ENCODE results near the gene GAREM1. TPM values are rescaled to one million over a fixed set of nuclear protein-coding genes. Genes with fewer than 3 reads are reported as not detected.

GAREM1 gene
- total RNA-seq, 1 donor from 2014 or later: 7.7 TPM

GRCh38 chr18:32315881-32316280 lies 154.8 kb downstream of the GAREM1 start:
- no peak for DNase-seq (ENCODE audit: low spot score)
- TF ChIP-seq CTCF (IDR thresholded peaks at IDR 0.05): no peak
- Mint-ChIP-seq H3K4me1 (ENCODE audit: low read depth) (peaks cover 24% of the 10 kb centered on the region), H3K27ac (ENCODE audit: unreplicated experiment) (no peak overlapping the region), H3K4me3 (ENCODE audit: unreplicated experiment) (no peak overlapping the region), H3K9me3 (ENCODE audit: low read depth) (no peaks in the 10 kb centered on the region), H3K36me3 (ENCODE audit: low read depth) (no peaks in the 10 kb centered on the region), H3K27me3 (ENCODE audit: low read depth) (no peaks in the 10 kb centered on the region)

DNA sequence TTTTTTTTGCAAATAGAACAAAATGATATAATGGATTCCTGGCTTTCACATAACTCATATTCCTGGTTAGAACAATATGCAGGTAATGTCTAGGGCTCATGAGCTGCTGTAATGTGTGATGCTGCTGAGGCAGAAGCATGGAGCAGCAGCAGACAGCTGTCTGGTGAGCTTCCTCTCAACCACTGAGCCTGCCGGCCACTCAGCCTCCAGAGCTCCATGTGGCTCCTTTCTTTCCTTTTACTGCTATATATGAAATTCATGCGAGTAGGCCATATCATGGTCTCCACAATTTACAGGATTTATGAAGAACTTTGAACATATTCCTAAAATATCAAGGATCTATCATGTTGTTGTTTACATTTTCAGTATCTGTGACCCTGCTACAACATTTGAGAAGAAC lies 159.9 kb downstream of the GAREM1 start:
- Mint-ChIP-seq H3K27ac (ENCODE audit: unreplicated experiment) (no peak overlapping the region), H3K27me3 (ENCODE audit: low read depth) (no peaks in the 10 kb centered on the region), H3K4me3 (ENCODE audit: unreplicated experiment) (no peak overlapping the region), H3K9me3 (ENCODE audit: low read depth) (no peaks in the 10 kb centered on the region), H3K4me1 (ENCODE audit: low read depth) (peaks cover 16% of the 10 kb centered on the region), H3K36me3 (ENCODE audit: low read depth) (no peaks in the 10 kb centered on the region)
- no peak for DNase-seq (ENCODE audit: low spot score)
- no peak for TF ChIP-seq CTCF (IDR thresholded peaks at IDR 0.05)

- H3K27ac Mint-ChIP-seq (ENCODE audit: unreplicated experiment): peak overlapping the region; percentile 71
- no peaks in the 10 kb centered on the region for H3K9me3 Mint-ChIP-seq (ENCODE audit: low read depth)
- H3K4me1 Mint-ChIP-seq (ENCODE audit: low read depth): peaks cover 16% of the 10 kb centered on the region
- H3K4me3 Mint-ChIP-seq (ENCODE audit: unreplicated experiment): no peak overlapping the region
- H3K27me3 Mint-ChIP-seq (ENCODE audit: low read depth): no peaks in the 10 kb centered on the region
- H3K36me3 Mint-ChIP-seq (ENCODE audit: low read depth): no peaks in the 10 kb centered on the region
- TF ChIP-seq CTCF (IDR thresholded peaks at IDR 0.05): no peak
- no peak for DNase-seq (ENCODE audit: low spot score)
Measured at GRCh38 chr18:32310101-32310500, 160.6 kb downstream of the GAREM1 start.

GRCh38 chr18:32308493-32309120 lies 162.1 kb downstream of the GAREM1 start:
- Mint-ChIP-seq H3K27ac (ENCODE audit: unreplicated experiment) (peak overlapping the region; percentile 79), H3K27me3 (ENCODE audit: low read depth) (no peaks in the 10 kb centered on the region), H3K36me3 (ENCODE audit: low read depth) (no peaks in the 10 kb centered on the region), H3K4me1 (ENCODE audit: low read depth) (peaks cover 16% of the 10 kb centered on the region), H3K4me3 (ENCODE audit: unreplicated experiment) (no peak overlapping the region), H3K9me3 (ENCODE audit: low read depth) (no peaks in the 10 kb centered on the region)
- no peak for DNase-seq (ENCODE audit: low spot score)
- no peak for TF ChIP-seq CTCF (IDR thresholded peaks at IDR 0.05)

DNA sequence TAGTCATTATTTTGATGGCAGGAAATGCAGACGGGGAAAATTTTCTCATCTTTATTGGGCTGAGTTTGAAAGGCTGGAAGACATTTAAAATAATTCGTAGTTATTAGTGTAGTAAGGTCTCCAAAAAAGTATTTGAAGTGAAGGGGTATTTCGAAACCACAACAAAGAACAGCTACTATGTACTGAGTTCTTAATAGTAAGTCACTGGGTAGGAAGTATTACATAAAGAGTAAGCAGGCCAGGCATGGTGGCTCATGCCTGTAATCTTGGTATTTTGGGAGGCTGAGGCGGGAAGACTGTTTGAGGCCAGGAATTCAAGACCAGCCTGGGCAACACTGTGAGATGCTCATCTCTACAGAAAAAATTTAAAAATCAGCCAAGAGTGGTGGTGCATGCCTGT lies 167.3 kb downstream of the GAREM1 start:
- H3K4me3 Mint-ChIP-seq (ENCODE audit: unreplicated experiment): no peak overlapping the region
- no peaks in the 10 kb centered on the region for H3K9me3 Mint-ChIP-seq (ENCODE audit: low read depth)
- no peak for TF ChIP-seq CTCF (IDR thresholded peaks at IDR 0.05)
- DNase-seq (ENCODE audit: low spot score): no peak
- no peak overlapping the region for H3K27ac Mint-ChIP-seq (ENCODE audit: unreplicated experiment)
- no peaks in the 10 kb centered on the region for H3K36me3 Mint-ChIP-seq (ENCODE audit: low read depth)
- H3K27me3 Mint-ChIP-seq (ENCODE audit: low read depth): no peaks in the 10 kb centered on the region
- H3K4me1 Mint-ChIP-seq (ENCODE audit: low read depth): peaks cover 22% of the 10 kb centered on the region

Measured in chondrocyte (in vitro differentiated cells).